ENCODE data around the gene NR4A3. TPM values are rescaled to one million over a fixed set of nuclear protein-coding genes. Genes with fewer than 3 reads are reported as not detected.

Gene NR4A3
- total and polyA plus RNA-seq, 12 donors: 0.83 to 70.8 (median 9.3) TPM

- 84 to 100% (median 92%) methylated on average over 1 of the region's 1 CpG for WGBS, 4 donors
Measured at GRCh38 chr9:99840072-99840471, 18.4 kb downstream of the NR4A3 start.

GRCh38 chr9:99845063-99845462, 23.4 kb downstream of the NR4A3 start:
- H3K27me3 ChIP-seq: no peaks in the 10 kb centered on the region
- no peak overlapping the region for H3K27ac ChIP-seq
- H3K4me1 ChIP-seq (replicated peaks in 1 of 2): no peaks in the 10 kb centered on the region
- TF ChIP-seq CTCF (IDR thresholded peaks at IDR 0.05): no peak
- WGBS, 4 donors: 90 to 95% (median 91%) methylated on average over 4 of the region's 4 CpGs
- intact Hi-C loops (cut with DNase I): no loop called here
- H3K4me3 ChIP-seq: no peak overlapping the region
- no peak for DNase-seq
- no peaks in the 10 kb centered on the region for H3K9me3 ChIP-seq (replicated peaks in 1 of 3)
- peaks cover 0 to 3% of the 10 kb centered on the region in 2 donors for H3K36me3 ChIP-seq (replicated peaks in 1 of 2)

More at GRCh38 chr9:99840072-99840471, 18.4 kb downstream of the NR4A3 start:
- intact Hi-C loops (cut with DNase I): no loop called here
- Histone ChIP-seq H3K36me3 (replicated peaks in 1 of 2) (no peaks in the 10 kb centered on the region), H3K27ac (no peak overlapping the region), H3K27me3 (no peaks in the 10 kb centered on the region), H3K4me3 (no peak overlapping the region), H3K4me1 (replicated peaks in 1 of 2) (no peaks in the 10 kb centered on the region), H3K9me3 (replicated peaks in 1 of 3) (no peaks in the 10 kb centered on the region)
- no peak for DNase-seq
- TF ChIP-seq POLR2A (IDR thresholded peaks at IDR 0.05) (no peak), CTCF (IDR thresholded peaks at IDR 0.05) (no peak)

DNA sequence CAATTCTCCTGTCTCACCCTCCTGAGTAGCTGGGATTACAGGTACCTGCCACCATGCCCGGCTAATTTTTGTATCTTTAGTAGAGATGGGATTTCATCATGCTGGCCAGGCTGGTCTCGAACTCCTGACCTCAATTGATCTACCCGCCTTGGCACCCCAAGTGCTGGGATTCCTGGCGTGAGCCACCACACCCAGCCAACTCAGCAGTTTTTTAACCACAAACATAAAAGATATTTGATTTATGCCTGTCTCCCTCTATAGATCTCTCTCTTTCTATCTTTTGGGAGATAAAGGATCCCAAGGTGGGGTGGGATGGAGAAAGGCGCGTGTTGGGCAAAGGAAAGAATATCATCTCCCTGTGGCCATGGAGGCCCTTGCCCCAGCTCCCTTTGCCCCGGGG, 26.8 kb downstream of the NR4A3 start:
- Histone ChIP-seq H3K4me1 (replicated peaks in 1 of 2) (no peaks in the 10 kb centered on the region), H3K9me3 (replicated peaks in 1 of 3) (no peaks in the 10 kb centered on the region), H3K36me3 (replicated peaks in 1 of 2) (peaks cover 0 to 3% of the 10 kb centered on the region in 2 donors), H3K27ac (no peak overlapping the region), H3K4me3 (no peak overlapping the region), H3K27me3 (no peaks in the 10 kb centered on the region)
- no peak for DNase-seq
- intact Hi-C loops (cut with DNase I): no loop called here
- 92 to 98% (median 96%) methylated on average over 7 of the region's 7 CpGs for WGBS, 4 donors
- no peak for TF ChIP-seq POLR2A (IDR thresholded peaks at IDR 0.05)

- H3K4me1 ChIP-seq (replicated peaks in 1 of 2): no peaks in the 10 kb centered on the region
- H3K4me3 ChIP-seq: no peak overlapping the region
- TF ChIP-seq CTCF (IDR thresholded peaks at IDR 0.05) (no peak), POLR2A (IDR thresholded peaks at IDR 0.05) (no peak)
- no peaks in the 10 kb centered on the region for H3K27me3 ChIP-seq
- intact Hi-C loops (cut with DNase I): no loop called here
- no peaks in the 10 kb centered on the region for H3K9me3 ChIP-seq (replicated peaks in 1 of 3)
- WGBS, 4 donors: 55 to 78% (median 62%) methylated on average over 2 of the region's 2 CpGs
- DNase-seq: no peak
- H3K27ac ChIP-seq: no peak overlapping the region
- H3K36me3 ChIP-seq (replicated peaks in 1 of 2): peaks cover 0 to 3% of the 10 kb centered on the region in 2 donors
Measured at GRCh38 chr9:99850736-99851499, 29.2 kb downstream of the NR4A3 start.

- no peak for DNase-seq
Measured at GRCh38 chr9:99851500-99851822, 29.8 kb downstream of the NR4A3 start.

More at GRCh38 chr9:99851500-99851822, 29.8 kb downstream of the NR4A3 start:
- Histone ChIP-seq H3K9me3 (replicated peaks in 1 of 3) (no peaks in the 10 kb centered on the region), H3K27me3 (no peaks in the 10 kb centered on the region), H3K4me1 (replicated peaks in 1 of 2) (no peaks in the 10 kb centered on the region), H3K4me3 (no peak overlapping the region), H3K36me3 (replicated peaks in 1 of 2) (peaks cover 0 to 3% of the 10 kb centered on the region in 2 donors), H3K27ac (no peak overlapping the region)
- TF ChIP-seq CTCF (IDR thresholded peaks at IDR 0.05): no peak
- intact Hi-C loops (cut with DNase I): no loop called here
- WGBS, 4 donors: 46 to 50% (median 48%) methylated on average over 2 of the region's 2 CpGs
